K562 (cell line): ENCODE measurements around the gene ZC3H12A. TPM values are rescaled to one million over a fixed set of nuclear protein-coding genes. Genes with fewer than 3 reads are reported as not detected.

ENCODE experiments used
- BRCA1 ChIP-seq, 2 experiments: fragments of 450-650 bp in 1 of 2; sonication (generic) in 1 of 2; formaldehyde crosslinking in 1 of 2; IDR thresholded peaks; 2 replicates each; pipeline versions ENCODE4 v1.5.0 to v1.6.1; 2017 to 2020; ENCODE audit warnings: mild to moderate bottlenecking in 1 of 2, missing genetic modification reagents in 1 of 2
- DACH1 ChIP-seq: fragments of 450-650 bp; IDR thresholded peaks from 2 replicates; pipeline ENCODE4 v1.6.1; 2018; ENCODE audit not compliant: partially characterized antibody
- HCFC1 ChIP-seq: IDR thresholded peaks from 2 replicates; pipeline ENCODE4 v1.6.1; 2012; ENCODE audit warnings: low read depth, low read length, improper control_type of control experiment
- NR3C1 ChIP-seq: sonication (generic); formaldehyde crosslinking; IDR thresholded peaks from 2 replicates; pipeline ENCODE4 v1.8.1; 2022; ENCODE audit warnings: missing genetic modification reagents
- RNF219 ChIP-seq: fragments of 250-450 bp; sonication (Bioruptor Pico); IDR thresholded peaks from 2 replicates; pipeline ENCODE4 v1.5.0; 2022; ENCODE audit warnings: mild to moderate bottlenecking
- TEAD1 ChIP-seq, 2 experiments: fragments of 450-650 bp in 1 of 2; sonication (generic) in 1 of 2; formaldehyde crosslinking; IDR thresholded peaks; 2 replicates each; pipeline versions ENCODE4 v1.4.0 to v1.8.0; 2020 to 2022; ENCODE audit warnings: mild to moderate bottlenecking in 2 of 2, missing genetic modification reagents in 1 of 2
- TSC22D4 ChIP-seq: fragments of 450-650 bp; IDR thresholded peaks from 2 replicates; pipeline ENCODE4 v1.6.1; 2016; ENCODE audit warnings: missing genetic modification characterization, missing biosample characterization, control low read depth
- U2AF1 ChIP-seq: fragments of 200-400 bp; formaldehyde crosslinking; optimal IDR thresholded peaks from 2 replicates; pipeline ENCODE3; 2017; ENCODE audit warnings: mild to moderate bottlenecking, low read depth, low read length, moderate library complexity
- U2AF2 ChIP-seq: fragments of 200-400 bp; formaldehyde crosslinking; optimal IDR thresholded peaks from 2 replicates; pipeline ENCODE3; 2017; ENCODE audit warnings: low read depth, mild to moderate bottlenecking, low read length
- XRCC4 ChIP-seq: IDR thresholded peaks from one replicate; pipeline ENCODE4 v1.6.1; 2011; ENCODE audit not compliant: insufficient read depth, insufficient read length; ENCODE audit errors: extremely low read depth
- ZBTB8A ChIP-seq: fragments of 450-650 bp; IDR thresholded peaks from 2 replicates; pipeline ENCODE4 v1.6.1; 2018; ENCODE audit warnings: mild to moderate bottlenecking, moderate library complexity; ENCODE audit not compliant: partially characterized antibody
- ZC3H8 ChIP-seq: fragments of 450-650 bp; IDR thresholded peaks from 2 replicates; pipeline ENCODE4 v1.6.1; 2017
- ZKSCAN3 ChIP-seq: fragments of 250-450 bp; sonication (Bioruptor Pico); IDR thresholded peaks from 2 replicates; pipeline ENCODE4 v1.4.0; 2020
- ZNF592 ChIP-seq: fragments of 450-650 bp; IDR thresholded peaks from 2 replicates; pipeline ENCODE4 v1.6.1; 2017; ENCODE audit warnings: antibody characterized with exemption, mild to moderate bottlenecking
- polyA plus RNA-seq, 8 experiments: library from polyadenylated mRNA; depleted of rRNA in 4 of 8; stranded (reverse) in 5 of 8; unstranded in 3 of 8; fragments of >200 nt; fragmentation: Nextera tagmentation in 2 of 8; fragmentation: Illumina TruSeq in 1 of 8; extraction: Ambion mirVana in 2 of 8; extraction: Trizol in 1 of 8; gene quantifications; 2 replicates each; pipeline versions ENCODE4 v1.2.1 to v1.2.3, GENCODE V29; 2011 to 2014; ENCODE audit warnings: inconsistent platforms in 1 of 8, missing spikeins in 1 of 8
- total RNA-seq, 7 experiments: library from RNA; depleted of rRNA in 6 of 7; stranded (reverse); fragments of >200 nt in 6 of 7; fragmentation: Illumina TruSeq in 2 of 7; extraction: Trizol in 2 of 7; gene quantifications; 2 replicates each; pipeline versions ENCODE4 v1.2.1 to v1.2.3, GENCODE V29; 2011 to 2021; ENCODE audit warnings: low replicate concordance in 1 of 7

Gene ZC3H12A
- total and polyA plus RNA-seq, 9 of the 15 experiments (the other 6 are each of a cell fraction or from before 2014, with no cell fraction given): 0.14 to 9.4 (median 6.7) TPM

GRCh38 chr1:37479255-37480124, 5.1 kb downstream of the ZC3H12A start (continued):
- TF ChIP-seq TSC22D4 (tag): no peak
- TF ChIP-seq ZC3H8: peak; percentile 10; the same call in 1 of the 2 replicates
- TF ChIP-seq RNF219 (CRISPR knock-in tag): no peak
- peak; percentile 49 for TF ChIP-seq HCFC1
- no peak for TF ChIP-seq ZKSCAN3 (CRISPR knock-in tag)
- TF ChIP-seq NR3C1 (CRISPR knock-in tag): no peak
- no peak; a peak in 1 of 4 replicates for TF ChIP-seq TEAD1 (CRISPR knock-in tag; IDR thresholded peaks at IDR 0.05)
- peak; percentile 85 for TF ChIP-seq ZNF592
- TF ChIP-seq ZBTB8A: no peak
- no peak for TF ChIP-seq U2AF2
- no peak for TF ChIP-seq BRCA1 (IDR thresholded peaks at IDR 0.05)
- TF ChIP-seq BRCA1 (CRISPR knock-in tag; IDR thresholded peaks at IDR 0.05): no peak
- TF ChIP-seq XRCC4: no peak
- TF ChIP-seq DACH1: no peak
- no peak for TF ChIP-seq U2AF1
